PC-9 (cell line): ENCODE results near the gene TMEM91. TPM values are rescaled to one million over a fixed set of nuclear protein-coding genes. Genes with fewer than 3 reads are reported as not detected.

Experiments
- BruUV-seq: library from RNA; stranded (reverse); fragments of 400-500 nt; replicated peaks from 2 replicates; lab custom pipeline; 2021; lab: Mats Ljungman, UMichigan
- CTCF ChIA-PET: fragments of 300-600 bp; sonication (Branson Sonifier 250); formaldehyde crosslinking; loops from one replicate; lab custom pipeline; 2022; ENCODE audit warnings: antibody characterized with exemption; lab: Charles Lee
- POLR2A ChIA-PET: fragments of 300-600 bp; sonication (Branson Sonifier 250); formaldehyde crosslinking; loops from one replicate; lab custom pipeline; 2022; ENCODE audit warnings: antibody characterized with exemption; ENCODE audit not compliant: unreplicated experiment; lab: Charles Lee
- DNase-seq, 2 experiments: peaks; one replicate each; pipeline versions ENCODE4 v3.0.0 to v3.0.0-alpha.2; 2015 to 2022; ENCODE audit warnings: mixed read lengths in 1 of 2
- H2AFZ ChIP-seq: fragments of 200-600 bp; sonication (generic); 2 replicates; pipeline ENCODE4 v1.8.1; 2017; ENCODE audit warnings: antibody characterized with exemption
- H3F3A ChIP-seq: fragments of 200-600 bp; sonication (generic); 2 replicates; pipeline ENCODE4 v1.8.1; 2017; ENCODE audit warnings: antibody characterized with exemption, mild to moderate bottlenecking, low read depth; ENCODE audit not compliant: insufficient read depth
- H3K27ac ChIP-seq: fragments of 200-600 bp; sonication (generic); 2 replicates; pipeline ENCODE4 v1.6.1; 2016; ENCODE audit warnings: mixed run types
- H3K27me3 ChIP-seq: fragments of 200-600 bp; sonication (generic); 2 replicates; pipeline ENCODE4 v1.6.1; 2016; ENCODE audit warnings: low read depth, mixed run types; ENCODE audit not compliant: insufficient read depth
- H3K36me3 ChIP-seq: fragments of 200-600 bp; sonication (generic); 2 replicates; pipeline ENCODE4 v1.6.1; 2016; ENCODE audit warnings: low read depth, mixed run types
- H3K4me1 ChIP-seq: fragments of 200-600 bp; sonication (generic); replicated peaks from 2 replicates; pipeline ENCODE4 v1.6.1; 2016; ENCODE audit warnings: mixed run types; ENCODE audit not compliant: insufficient read depth
- H3K4me2 ChIP-seq: fragments of 200-600 bp; sonication (generic); 2 replicates; pipeline ENCODE4 v1.6.1; 2017; ENCODE audit warnings: mixed run types
- H3K4me3 ChIP-seq: fragments of 200-600 bp; sonication (generic); 2 replicates; pipeline ENCODE4 v1.6.1; 2016; ENCODE audit warnings: mixed run types
- H3K79me2 ChIP-seq: fragments of 200-600 bp; sonication (generic); 2 replicates; pipeline ENCODE4 v1.6.1; 2017; ENCODE audit warnings: low read depth, mixed run types
- H3K9me2 ChIP-seq: fragments of 200-600 bp; sonication (generic); 2 replicates; pipeline ENCODE4 v1.8.1; 2017; ENCODE audit warnings: mild to moderate bottlenecking; ENCODE audit not compliant: insufficient read depth
- H3K9me3 ChIP-seq: fragments of 200-600 bp; sonication (generic); 2 replicates; pipeline ENCODE4 v1.8.1; 2016; ENCODE audit warnings: low read depth; ENCODE audit not compliant: insufficient read depth
- H4K20me1 ChIP-seq: fragments of 200-600 bp; sonication (generic); 2 replicates; pipeline ENCODE4 v1.8.1; 2017; ENCODE audit not compliant: insufficient read depth
- EZH2 ChIP-seq: fragments of 200-600 bp; sonication (generic); IDR thresholded peaks from 2 replicates; pipeline ENCODE4 v1.8.0; 2017; ENCODE audit warnings: antibody characterized with exemption, low read depth
- intact Hi-C: fragments of 100-400 bp; cut with micrococcal nuclease; formaldehyde crosslinking; loops from one replicate; pipeline ENCODE4 v1.10.0; 2022; ENCODE audit not compliant: unreplicated experiment
- total RNA-seq: library from RNA; stranded (reverse); gene quantifications from 2 replicates; pipeline ENCODE4 v1.2.3, GENCODE V29; 2021
- TF ChIP-seq, protein P1 (sequence below): fragments of 200-600 bp; sonication (generic); conservative IDR thresholded peaks from 2 replicates; pipeline ENCODE4 v1.6.1; 2017; ENCODE audit warnings: mixed run types, antibody characterized with exemption, mild to moderate bottlenecking, moderate library complexity

The TMEM91 gene
- total RNA-seq, 1 experiment from 2014 or later, result 21.9 TPM

DNA sequence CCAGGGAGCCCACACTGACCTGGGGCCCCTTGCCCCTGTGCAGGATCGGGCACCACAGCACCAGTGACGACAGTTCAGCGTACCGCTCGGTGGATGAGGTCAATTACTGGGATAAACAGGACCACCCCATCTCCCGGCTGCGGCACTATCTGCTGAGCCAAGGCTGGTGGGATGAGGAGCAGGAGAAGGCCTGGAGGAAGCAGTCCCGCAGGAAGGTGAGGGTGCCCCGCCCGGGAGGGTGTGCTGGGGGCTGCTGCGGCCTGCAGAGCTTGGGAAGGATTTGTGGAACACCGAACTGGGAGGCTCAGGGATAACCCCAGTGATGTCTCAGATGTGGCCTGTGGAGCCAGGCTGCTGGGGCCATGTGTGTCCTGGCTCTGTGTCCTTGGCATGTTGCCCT lies 46.6 kb downstream of the TMEM91 start:
- Histone ChIP-seq H2AFZ (no peak overlapping the region), H3K27ac (no peak overlapping the region), H3K4me1 (no peaks in the 10 kb centered on the region), H3K36me3 (0 out of 2 replicates have a peak, but pooled peaks cover 2% of the 10 kb centered on the region), H3K4me2 (no peak overlapping the region), H3K79me2 (no peaks in the 10 kb centered on the region), H3K9me2 (no peaks in the 10 kb centered on the region), H3F3A (no peaks in the 10 kb centered on the region), H3K4me3 (no peak overlapping the region), H4K20me1 (no peaks in the 10 kb centered on the region), H3K27me3 (no peaks in the 10 kb centered on the region), H3K9me3 (no peaks in the 10 kb centered on the region)
- no TSS peak for BruUV-seq
- intact Hi-C loops, result no loop called here
- CTCF ChIA-PET, result no interaction called here
- no peak for DNase-seq
- POLR2A ChIA-PET, result no interaction called here
- TF ChIP-seq, protein P1, sequence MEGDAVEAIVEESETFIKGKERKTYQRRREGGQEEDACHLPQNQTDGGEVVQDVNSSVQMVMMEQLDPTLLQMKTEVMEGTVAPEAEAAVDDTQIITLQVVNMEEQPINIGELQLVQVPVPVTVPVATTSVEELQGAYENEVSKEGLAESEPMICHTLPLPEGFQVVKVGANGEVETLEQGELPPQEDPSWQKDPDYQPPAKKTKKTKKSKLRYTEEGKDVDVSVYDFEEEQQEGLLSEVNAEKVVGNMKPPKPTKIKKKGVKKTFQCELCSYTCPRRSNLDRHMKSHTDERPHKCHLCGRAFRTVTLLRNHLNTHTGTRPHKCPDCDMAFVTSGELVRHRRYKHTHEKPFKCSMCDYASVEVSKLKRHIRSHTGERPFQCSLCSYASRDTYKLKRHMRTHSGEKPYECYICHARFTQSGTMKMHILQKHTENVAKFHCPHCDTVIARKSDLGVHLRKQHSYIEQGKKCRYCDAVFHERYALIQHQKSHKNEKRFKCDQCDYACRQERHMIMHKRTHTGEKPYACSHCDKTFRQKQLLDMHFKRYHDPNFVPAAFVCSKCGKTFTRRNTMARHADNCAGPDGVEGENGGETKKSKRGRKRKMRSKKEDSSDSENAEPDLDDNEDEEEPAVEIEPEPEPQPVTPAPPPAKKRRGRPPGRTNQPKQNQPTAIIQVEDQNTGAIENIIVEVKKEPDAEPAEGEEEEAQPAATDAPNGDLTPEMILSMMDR, result no peak
- TF ChIP-seq EZH2, result no peak

- no peaks in the 10 kb centered on the region for H3K79me2 ChIP-seq
- no peak overlapping the region for H2AFZ ChIP-seq
- H3K9me2 ChIP-seq, result no peaks in the 10 kb centered on the region
- H3K9me3 ChIP-seq, result no peaks in the 10 kb centered on the region
- H3K4me3 ChIP-seq, result no peak overlapping the region
- BruUV-seq, result no TSS peak
- no peaks in the 10 kb centered on the region for H4K20me1 ChIP-seq
- POLR2A ChIA-PET, result no interaction called here
- H3F3A ChIP-seq, result 0 out of 2 replicates have a peak, but pooled peaks cover 7% of the 10 kb centered on the region
- DNase-seq, result no peak
- CTCF ChIA-PET, result no interaction called here
- no peaks in the 10 kb centered on the region for H3K4me1 ChIP-seq
- no peak overlapping the region for H3K4me2 ChIP-seq
- no peak overlapping the region for H3K27ac ChIP-seq
- H3K36me3 ChIP-seq, result no peaks in the 10 kb centered on the region
- intact Hi-C loops, result no loop called here
- no peak for TF ChIP-seq EZH2
- TF ChIP-seq, protein P1, result no peak
- H3K27me3 ChIP-seq, result no peaks in the 10 kb centered on the region
Measured at GRCh38 chr19:41424335-41425173, 48.2 kb downstream of the TMEM91 start.

DNA sequence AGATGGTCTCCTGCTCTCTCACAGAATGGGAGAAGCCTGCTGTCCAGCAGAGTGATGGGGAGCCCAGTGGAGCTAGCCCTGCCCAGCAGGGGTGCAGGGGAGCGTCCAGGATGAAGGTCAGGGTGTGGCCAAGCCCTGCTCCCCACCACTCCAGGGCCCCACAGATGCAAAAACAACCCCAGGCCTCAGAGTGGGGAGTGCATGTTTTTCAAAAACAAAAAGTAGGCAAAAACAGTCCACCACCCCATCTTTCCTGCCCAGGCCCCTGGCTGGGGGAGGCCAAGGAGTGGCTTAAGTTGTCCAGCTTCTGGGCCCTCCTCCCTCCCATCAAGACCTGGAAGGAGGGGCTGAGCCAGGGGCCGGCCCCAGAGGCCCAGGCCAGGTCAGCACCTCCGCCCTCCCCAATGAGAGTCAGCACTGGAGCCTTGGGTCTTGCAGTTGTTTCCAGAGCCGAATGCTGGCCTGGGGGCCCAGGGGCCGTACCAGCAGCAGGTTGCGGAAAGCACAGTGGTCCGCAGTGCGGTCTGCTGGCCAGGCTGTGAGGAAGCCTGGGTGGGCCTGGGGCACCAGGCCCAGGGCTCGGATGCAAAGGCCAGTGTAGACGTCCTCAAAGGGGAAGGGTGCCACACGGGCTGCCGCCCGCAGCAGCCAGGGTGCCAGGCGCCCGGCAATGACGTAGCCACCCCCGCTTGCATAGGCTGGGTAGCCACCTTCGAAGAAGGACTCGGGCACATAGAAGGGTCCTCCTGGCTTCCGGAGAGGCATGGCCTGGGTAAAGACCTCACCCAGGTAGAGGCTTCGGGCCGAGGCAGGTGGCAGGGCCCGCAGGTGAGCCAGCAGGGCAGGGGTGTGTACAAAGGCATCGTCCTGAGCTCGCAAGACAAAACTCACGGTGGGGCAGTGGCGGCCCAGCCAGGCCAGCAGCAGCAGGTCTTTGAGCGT lies 49.1 kb downstream of the TMEM91 start:
- H2AFZ ChIP-seq, result no peak overlapping the region
- no peaks in the 10 kb centered on the region for H3K27me3 ChIP-seq
- H3K9me3 ChIP-seq, result no peaks in the 10 kb centered on the region
- H4K20me1 ChIP-seq, result no peaks in the 10 kb centered on the region
- H3F3A ChIP-seq, result 0 out of 2 replicates have a peak, but pooled peaks cover 7% of the 10 kb centered on the region
- H3K79me2 ChIP-seq, result no peaks in the 10 kb centered on the region
- ChIA-PET POLR2A (no interaction called here), CTCF (no interaction called here)
- no peak overlapping the region for H3K4me2 ChIP-seq
- no peak overlapping the region for H3K4me3 ChIP-seq
- no TSS peak for BruUV-seq
- no peaks in the 10 kb centered on the region for H3K36me3 ChIP-seq
- intact Hi-C loops, result no loop called here
- DNase-seq, result no peak
- no peaks in the 10 kb centered on the region for H3K9me2 ChIP-seq
- H3K27ac ChIP-seq, result no peak overlapping the region
- no peaks in the 10 kb centered on the region for H3K4me1 ChIP-seq
- no peak for TF ChIP-seq EZH2
- TF ChIP-seq, protein P1, result no peak
